Mucosa of rectum (tissue), 2 donors: Measurements from ENCODE around the gene LCN12.

Source experiments
- H3K27ac ChIP-seq, 2 donors: one replicate each; pipeline ENCODE4 v1.7.0; 2013; ENCODE audit warnings: inconsistent platforms in 2 of 2, low read depth in 2 of 2, low read length in 2 of 2
- H3K27me3 ChIP-seq, 2 donors: one replicate each; pipeline ENCODE4 v1.7.0; 2013; ENCODE audit warnings: low read length in 2 of 2; ENCODE audit not compliant: control insufficient read depth in 2 of 2, insufficient read depth in 2 of 2
- H3K36me3 ChIP-seq, 2 donors: one replicate each; pipeline ENCODE4 v1.7.0; 2013; ENCODE audit warnings: low read length in 2 of 2; ENCODE audit not compliant: control insufficient read depth in 2 of 2, insufficient read depth in 2 of 2
- H3K4me1 ChIP-seq, 2 donors: one replicate each; pipeline ENCODE4 v1.7.0; 2013; ENCODE audit warnings: low read length in 2 of 2, mild to moderate bottlenecking in 1 of 2; ENCODE audit not compliant: control insufficient read depth in 2 of 2, insufficient read depth in 2 of 2
- H3K4me3 ChIP-seq, 2 donors: one replicate each; pipeline ENCODE4 v1.7.0; 2013; ENCODE audit warnings: low read length in 2 of 2
- H3K9ac ChIP-seq, 2 donors: one replicate each; pipeline ENCODE4 v1.7.0; 2013; ENCODE audit warnings: low read length in 2 of 2, low read depth in 1 of 2, mild to moderate bottlenecking in 1 of 2
- H3K9me3 ChIP-seq, 2 donors: one replicate each; pipeline ENCODE4 v1.7.0; 2013; ENCODE audit warnings: low read length in 2 of 2; ENCODE audit not compliant: control insufficient read depth in 2 of 2
- donor health status: healthy.
- donor health status: Normal muscosa, but diverticular disease.

LCN12 gene

DNA sequence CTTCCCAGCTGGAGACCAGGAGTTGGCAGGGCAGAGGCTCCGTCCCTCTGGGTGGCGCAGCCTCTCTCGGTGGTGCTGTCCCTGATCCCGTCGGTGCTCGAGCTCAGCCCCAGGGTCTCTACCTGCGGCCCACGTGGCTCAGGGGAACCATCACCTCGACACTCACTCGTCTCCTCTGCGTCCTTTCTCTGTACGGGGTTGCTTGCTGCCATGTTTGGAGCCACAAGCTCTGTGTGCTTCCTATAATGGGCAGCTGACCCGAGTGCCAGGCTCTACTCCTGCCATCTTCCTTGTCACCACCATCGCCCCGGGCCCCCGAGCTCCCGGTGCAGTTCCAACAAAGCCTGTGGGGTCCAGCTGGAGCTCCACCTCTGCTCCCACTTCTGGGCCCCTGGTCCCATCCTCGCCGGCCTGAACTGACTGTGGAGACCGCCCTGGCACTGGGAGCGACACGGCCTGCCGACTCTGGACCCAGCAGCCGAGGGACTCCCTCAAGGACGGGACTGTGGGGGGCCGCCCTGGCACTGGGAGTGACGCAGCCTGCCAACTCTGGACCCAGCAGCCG, 12.6 kb upstream of the LCN12 start:
- H3K4me1 ChIP-seq, result peaks cover 7 to 8% of the 10 kb centered on the region in 2 donors
- no peak overlapping the region for H3K9ac ChIP-seq
- peaks cover 39% of the 10 kb centered on the region in 2 donors for H3K36me3 ChIP-seq
- no peaks in the 10 kb centered on the region for H3K9me3 ChIP-seq
- no peak overlapping the region for H3K27ac ChIP-seq
- H3K4me3 ChIP-seq, result no peak overlapping the region
- H3K27me3 ChIP-seq, result no peaks in the 10 kb centered on the region

DNA sequence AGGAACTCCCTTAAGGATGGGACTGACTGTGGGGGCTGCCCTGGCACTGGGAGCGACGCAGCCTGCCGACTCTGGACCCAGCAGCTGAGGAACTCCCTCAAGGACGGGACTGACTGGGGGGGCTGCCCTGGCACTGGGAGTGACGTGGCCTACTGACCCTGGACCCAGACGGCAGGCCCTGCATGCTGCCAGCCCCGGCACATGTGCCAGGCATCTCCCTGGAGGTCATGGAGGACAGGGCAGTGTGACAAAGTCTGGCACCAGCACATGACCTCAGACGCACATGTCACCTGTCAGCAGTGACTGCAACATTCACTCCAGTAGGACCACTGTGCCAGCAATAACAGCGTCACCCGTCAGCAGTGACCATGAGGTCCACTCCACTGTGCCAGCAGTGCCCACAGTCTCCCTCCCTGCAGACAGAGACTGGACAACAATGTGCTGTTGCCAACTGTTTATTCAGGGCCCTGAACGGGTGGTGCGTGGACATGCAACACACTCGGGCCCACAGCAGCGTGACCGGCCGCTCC, 12.0 kb upstream of the LCN12 start:
- peaks cover 10 to 12% of the 10 kb centered on the region in 2 donors for H3K4me1 ChIP-seq
- no peaks in the 10 kb centered on the region for H3K9me3 ChIP-seq
- H3K9ac ChIP-seq, result no peak overlapping the region
- H3K36me3 ChIP-seq, result peaks cover 39% of the 10 kb centered on the region in 2 donors
- no peak overlapping the region for H3K4me3 ChIP-seq
- no peaks in the 10 kb centered on the region for H3K27me3 ChIP-seq
- H3K27ac ChIP-seq, result no peak overlapping the region

GRCh38 chr9:136940526-136941230, 11.4 kb upstream of the LCN12 start:
- H3K36me3 ChIP-seq, result peaks cover 39% of the 10 kb centered on the region in 2 donors

GRCh38 chr9:136941231-136942111, 10.6 kb upstream of the LCN12 start:
- Histone ChIP-seq H3K4me1 (peaks cover 11 to 13% of the 10 kb centered on the region in 2 donors), H3K9me3 (no peaks in the 10 kb centered on the region), H3K36me3 (peaks cover 39% of the 10 kb centered on the region in 2 donors), H3K4me3 (no peak overlapping the region), H3K9ac (no peak overlapping the region), H3K27me3 (no peaks in the 10 kb centered on the region), H3K27ac (no peak overlapping the region)

More at GRCh38 chr9:136940526-136941230, 11.4 kb upstream of the LCN12 start:
- no peak overlapping the region for H3K4me3 ChIP-seq
- no peaks in the 10 kb centered on the region for H3K27me3 ChIP-seq
- no peak overlapping the region for H3K27ac ChIP-seq
- H3K9me3 ChIP-seq, result no peaks in the 10 kb centered on the region
- no peak overlapping the region for H3K9ac ChIP-seq
- peaks cover 11 to 13% of the 10 kb centered on the region in 2 donors for H3K4me1 ChIP-seq

DNA sequence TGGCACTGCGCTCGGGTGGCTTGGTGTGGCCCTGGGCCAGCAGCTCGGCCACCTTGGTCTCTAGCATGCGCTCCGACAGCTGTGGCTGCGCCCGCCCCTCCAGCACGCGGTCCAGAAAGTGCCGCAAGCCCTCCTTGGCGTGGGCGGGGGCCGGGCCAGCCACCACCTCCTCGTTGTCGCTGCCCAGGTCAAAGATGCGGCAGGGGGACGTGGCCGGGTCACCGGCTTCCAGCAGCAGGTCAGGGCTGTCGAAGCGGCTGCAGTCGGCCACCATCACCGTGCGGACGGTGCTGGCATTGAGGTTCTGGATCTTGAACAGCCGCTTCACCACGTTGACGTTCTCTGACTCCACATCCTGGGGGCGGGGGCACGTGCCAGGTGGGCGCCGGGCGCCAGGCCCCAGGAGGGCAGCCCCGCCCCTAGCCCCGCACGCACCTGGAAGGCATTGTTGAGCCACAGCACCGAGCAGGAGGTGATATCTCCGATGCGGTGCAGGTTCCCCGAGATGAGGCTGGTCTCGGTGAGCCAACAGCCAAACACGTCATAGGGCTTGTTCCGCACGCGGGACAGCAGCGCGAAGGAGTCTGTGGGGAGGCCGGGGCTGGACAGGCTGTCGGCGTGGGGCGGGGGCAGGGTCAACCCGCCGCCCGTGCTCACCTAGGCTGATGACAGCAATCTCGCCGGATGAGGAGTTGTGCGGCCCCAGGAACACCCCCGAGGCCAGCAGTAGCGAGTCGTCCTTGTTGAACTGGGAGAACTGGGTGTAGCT, 9.8 kb upstream of the LCN12 start:
- H3K27me3 ChIP-seq, result no peaks in the 10 kb centered on the region
- H3K9ac ChIP-seq, result no peak overlapping the region
- no peaks in the 10 kb centered on the region for H3K9me3 ChIP-seq
- peak overlapping the region in 1 of 2 donors; percentile 85 for H3K4me3 ChIP-seq
- peaks cover 11 to 13% of the 10 kb centered on the region in 2 donors for H3K4me1 ChIP-seq
- H3K27ac ChIP-seq, result no peak overlapping the region
- peaks cover 37 to 39% of the 10 kb centered on the region in 2 donors for H3K36me3 ChIP-seq

- Histone ChIP-seq H3K27me3 (no peaks in the 10 kb centered on the region), H3K36me3 (peaks cover 36 to 39% of the 10 kb centered on the region in 2 donors), H3K4me3 (peak overlapping the region; percentile 82 to 85), H3K4me1 (peaks cover 14 to 18% of the 10 kb centered on the region in 2 donors), H3K27ac (no peak overlapping the region), H3K9ac (peak overlapping the region in 1 of 2 donors; percentile 82), H3K9me3 (no peaks in the 10 kb centered on the region)
Observed at GRCh38 chr9:136942881-136943230, 9.2 kb upstream of the LCN12 start.

GRCh38 chr9:136943291-136944211, 8.5 kb upstream of the LCN12 start:
- Histone ChIP-seq H3K27ac (peak overlapping the region; percentile 85 to 89), H3K9ac (peak overlapping the region; percentile 75 to 82), H3K4me1 (peaks cover 18 to 21% of the 10 kb centered on the region in 2 donors), H3K4me3 (peak overlapping the region; percentile 82 to 85), H3K36me3 (peaks cover 36 to 39% of the 10 kb centered on the region in 2 donors), H3K27me3 (no peaks in the 10 kb centered on the region), H3K9me3 (no peaks in the 10 kb centered on the region)

DNA sequence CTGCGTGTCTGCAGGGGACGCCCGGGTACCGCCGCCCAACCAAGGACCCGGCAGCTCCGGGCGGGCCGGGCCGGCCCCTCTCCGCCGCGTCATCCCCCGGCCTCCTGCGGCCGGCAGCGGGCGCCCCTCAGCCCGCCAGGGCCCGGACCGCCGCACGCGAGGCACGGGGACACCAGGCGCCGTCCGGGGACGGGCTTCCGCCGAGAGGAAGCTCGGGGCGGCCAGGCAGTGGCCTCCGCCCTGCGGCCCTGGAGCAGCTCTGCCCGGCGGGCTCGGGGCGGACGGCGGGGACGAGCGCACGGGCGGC, 7.9 kb upstream of the LCN12 start:
- H3K4me1 ChIP-seq, result peaks cover 20 to 26% of the 10 kb centered on the region in 2 donors
- no peaks in the 10 kb centered on the region for H3K27me3 ChIP-seq
- peaks cover 36% of the 10 kb centered on the region in 2 donors for H3K36me3 ChIP-seq
- H3K9ac ChIP-seq, result peak overlapping the region; percentile 75 to 82
- no peaks in the 10 kb centered on the region for H3K9me3 ChIP-seq
- peak overlapping the region; percentile 85 to 89 for H3K27ac ChIP-seq
- H3K4me3 ChIP-seq, result peak overlapping the region; percentile 82 to 85
